HCT116 (cell line): ENCODE data around the gene CAVIN1. TPM values are rescaled to one million over a fixed set of nuclear protein-coding genes. Genes with fewer than 3 reads are reported as not detected.

Source experiments
- ATAC-seq: fragments of 200-7000 bp; cut with Tn5 transposase; 2 replicates; pipeline ENCODE4 v1.9.1; 2020; ENCODE audit warnings: mild to moderate bottlenecking, moderate library complexity
- BruUV-seq: library from RNA; stranded (reverse); fragments of 400-500 nt; replicated peaks from 2 replicates; lab custom pipeline; 2021; lab: Mats Ljungman, UMichigan
- CTCF ChIA-PET: fragments of 300-600 bp; sonication (Branson Sonifier 250); formaldehyde crosslinking; loops from one replicate; lab custom pipeline; 2021; ENCODE audit warnings: antibody characterized with exemption; lab: Charles Lee
- POLR2A ChIA-PET: fragments of 300-600, 350-600 bp; sonication (Branson Sonifier 250); formaldehyde crosslinking; loops from one replicate; lab custom pipeline; 2021; ENCODE audit warnings: antibody characterized with exemption; lab: Charles Lee
- RAD21 ChIA-PET, 2 experiments: fragments of 300-600 bp; sonication (Branson Sonifier 250); formaldehyde crosslinking; loops; one replicate each; lab custom pipeline; 2023; ENCODE audit warnings: low total read pairs in 2 of 2; ENCODE audit not compliant: uncharacterized antibody in 2 of 2, unreplicated experiment in 2 of 2, low non-redundant PET in 1 of 2; lab: Charles Lee
- DNase-seq: peaks from one replicate; pipeline ENCODE4 v3.0.0-alpha.2; 2010; ENCODE audit warnings: low read depth, low spot score
- H2AFZ ChIP-seq: fragments of 200-600 bp; shearing (Covaris generic), sonication (generic); 2 replicates; pipeline ENCODE4 v1.6.1; 2017; ENCODE audit warnings: low read depth, mixed run types, mixed read lengths, antibody characterized with exemption, low read length; ENCODE audit not compliant: poor library complexity, severe bottlenecking
- H3K27ac ChIP-seq: 2 replicates; pipeline ENCODE4 v1.5.1; 2012; ENCODE audit warnings: low read depth, low read length
- H3K27me3 ChIP-seq: fragments of 200-600 bp; sonication (generic); 2 replicates; pipeline ENCODE4 v1.6.1; 2016; ENCODE audit warnings: mixed run types, low read length, mixed read lengths; ENCODE audit not compliant: insufficient read depth
- H3K36me3 ChIP-seq, 2 experiments: fragments of 200-500 bp in 1 of 2; fragments of 200-600 bp in 1 of 2; sonication (Bioruptor generic) in 1 of 2; sonication (generic) in 1 of 2; 2 replicates each; pipeline versions ENCODE4 v1.5.1 to v1.6.1; 2014 to 2016; ENCODE audit warnings: low read length in 2 of 2, inconsistent platforms in 1 of 2, mixed read lengths in 1 of 2, mixed run types in 1 of 2; ENCODE audit not compliant: insufficient read depth in 2 of 2, control insufficient read depth in 1 of 2
- H3K4me1 ChIP-seq, 2 experiments: fragments of 200-600 bp in 1 of 2; sonication (generic) in 1 of 2; 2 replicates each; pipeline versions ENCODE4 v1.5.1 to v1.6.1; 2012 to 2017; ENCODE audit warnings: low read length in 2 of 2, inconsistent platforms in 1 of 2, mild to moderate bottlenecking in 1 of 2, mixed read lengths in 1 of 2, mixed run types in 1 of 2, moderate library complexity in 1 of 2; ENCODE audit not compliant: insufficient read depth in 2 of 2, control insufficient read depth in 1 of 2
- H3K4me2 ChIP-seq: fragments of 200-600 bp; sonication (generic); 2 replicates; pipeline ENCODE4 v1.6.1; 2017; ENCODE audit warnings: mixed run types, low read length, mixed read lengths
- H3K4me3 ChIP-seq, 2 experiments: fragments of 200-600 bp in 1 of 2; sonication (generic) in 1 of 2; replicated peaks in 1 of 2; 2 replicates each; pipeline ENCODE4 v1.5.1; 2011 to 2016; ENCODE audit warnings: low read length in 2 of 2, control low read depth in 1 of 2, low read depth in 1 of 2, mild to moderate bottlenecking in 1 of 2, mixed read lengths in 1 of 2, mixed run types in 1 of 2
- H3K79me2 ChIP-seq: fragments of 200-600 bp; sonication (generic); 2 replicates; pipeline ENCODE4 v1.6.1; 2017; ENCODE audit warnings: mild to moderate bottlenecking, mixed run types, low read length, moderate library complexity, mixed read lengths; ENCODE audit not compliant: insufficient read depth
- H3K9ac ChIP-seq: fragments of 200-600 bp; sonication (generic); 2 replicates; pipeline ENCODE4 v1.6.1; 2016; ENCODE audit warnings: low read length, mixed read lengths
- H3K9me2 ChIP-seq: fragments of 200-600 bp; sonication (generic), shearing (Covaris generic); 2 replicates; pipeline ENCODE4 v1.6.1; 2017; ENCODE audit warnings: mixed run types, mild to moderate bottlenecking, moderate library complexity; ENCODE audit not compliant: insufficient read depth
- H3K9me3 ChIP-seq, 2 experiments: fragments of 200-500 bp in 1 of 2; fragments of 200-600 bp in 1 of 2; sonication (Bioruptor generic) in 1 of 2; sonication (generic) in 1 of 2; 2 replicates each; pipeline ENCODE4 v1.6.1; 2014 to 2017; ENCODE audit warnings: low read length in 2 of 2, mixed read lengths in 2 of 2, inconsistent platforms in 1 of 2, low read depth in 1 of 2, mild to moderate bottlenecking in 1 of 2, mixed run types in 1 of 2, moderate library complexity in 1 of 2; ENCODE audit not compliant: control insufficient read depth in 1 of 2, insufficient read depth in 1 of 2
- H4K20me1 ChIP-seq: fragments of 200-600 bp; sonication (generic), shearing (Covaris generic); 2 replicates; pipeline ENCODE4 v1.6.1; 2017; ENCODE audit warnings: mixed run types, mild to moderate bottlenecking, moderate library complexity; ENCODE audit not compliant: insufficient read depth
- EZH2 ChIP-seq: fragments of 200-600 bp; sonication (generic); IDR thresholded peaks from 2 replicates; pipeline ENCODE4 v1.6.1; 2017; ENCODE audit warnings: antibody characterized with exemption, mixed run types
- FOSL1 ChIP-seq: IDR thresholded peaks from 2 replicates; pipeline ENCODE4 v1.6.1; 2012; ENCODE audit warnings: low read depth
- POLR2AphosphoS5 ChIP-seq: IDR thresholded peaks from 2 replicates; pipeline ENCODE4 v1.6.1; 2011; ENCODE audit warnings: mild to moderate bottlenecking, low read depth, low read length, moderate library complexity
- RAD21 ChIP-seq: IDR thresholded peaks from 2 replicates; pipeline ENCODE4 v1.6.1; 2012; ENCODE audit warnings: low read depth, mild to moderate bottlenecking
- REST ChIP-seq: IDR thresholded peaks from 2 replicates; pipeline ENCODE4 v1.6.1; 2012; ENCODE audit warnings: low read depth
- SRF ChIP-seq: IDR thresholded peaks from 2 replicates; pipeline ENCODE4 v1.6.1; 2012; ENCODE audit warnings: low read depth
- TCF7L2 ChIP-seq: IDR thresholded peaks from 2 replicates; pipeline ENCODE4 v1.7.0; 2011; ENCODE audit warnings: borderline replicate concordance, inconsistent platforms; ENCODE audit not compliant: insufficient read depth, insufficient read length; ENCODE audit errors: extremely low read depth
- ZNF274 ChIP-seq: fragments of 200-500 bp; sonication (Bioruptor generic); IDR thresholded peaks from 2 replicates; pipeline ENCODE4 v1.6.1; 2014; ENCODE audit warnings: mild to moderate bottlenecking, low read depth, low read length, inconsistent platforms
- intact Hi-C: fragments of 100-400 bp; cut with micrococcal nuclease; formaldehyde crosslinking; loops from 2 replicates; pipeline ENCODE4 v1.10.0; 2022
- total RNA-seq: library from RNA; stranded (reverse); gene quantifications from one replicate; pipeline ENCODE4 v1.2.1, GENCODE V29; 2021; ENCODE audit not compliant: unreplicated experiment
- TF ChIP-seq, protein P1 (sequence below): IDR thresholded peaks from 2 replicates; pipeline ENCODE4 v1.6.1; 2011; ENCODE audit warnings: mild to moderate bottlenecking, low read length, moderate library complexity; ENCODE audit not compliant: insufficient replicate concordance; ENCODE audit errors: extremely low read depth
- TF ChIP-seq, protein P2 (sequence below), 3 experiments: fragments of 200-600 bp in 1 of 3; sonication (generic) in 1 of 3; IDR thresholded peaks in 2 of 3; conservative IDR thresholded peaks in 1 of 3; 2 replicates each; pipeline ENCODE4 v1.5.1; 2012 to 2017; ENCODE audit warnings: low read depth in 2 of 3, low read length in 2 of 3, antibody characterized with exemption in 1 of 3, borderline replicate concordance in 1 of 3, control low read depth in 1 of 3, mild to moderate bottlenecking in 1 of 3, mixed read lengths in 1 of 3, mixed run types in 1 of 3, moderate library complexity in 1 of 3; ENCODE audit not compliant: insufficient read depth in 1 of 3
- TF ChIP-seq, protein P3 (sequence below): IDR thresholded peaks from 2 replicates; pipeline ENCODE4 v1.6.1; 2012
- TF ChIP-seq, protein P4 (sequence below): IDR thresholded peaks from 2 replicates; pipeline ENCODE4 v1.6.1; 2012

CAVIN1 gene
- total RNA-seq, 1 experiment from 2014 or later: 79.7 TPM

- Histone ChIP-seq H3K27me3 (no peaks in the 10 kb centered on the region), H3K27ac (no peak overlapping the region), H3K9ac (no peak overlapping the region), H3K4me2 (no peak overlapping the region), H3K4me3 (no peak overlapping the region), H4K20me1 (no peaks in the 10 kb centered on the region), H3K4me1 (peaks cover 2 to 32% of the 10 kb centered on the region in 2 experiments), H3K79me2 (peaks cover 4% of the 10 kb centered on the region; the same call in 1 of the 2 replicates), H3K9me2 (no peaks in the 10 kb centered on the region), H3K9me3 (no peaks in the 10 kb centered on the region), H3K36me3 (peaks cover 3 to 6% of the 10 kb centered on the region in 2 experiments; a peak in 2 of 4 replicates), H2AFZ (no peak overlapping the region)
- no TSS peak for BruUV-seq
- intact Hi-C loops: no loop called here
- ATAC-seq: no peak
- ChIA-PET POLR2A (interaction anchor here (1.2 kb wide), 1 partner anchor 10 kb away, joined by 5 read pairs; the partner anchor contains the start of gene STAT3), RAD21 (no interaction called here), CTCF (interaction anchor here (1.0 to 1.3 kb wide), 2 partner anchors 75 to 177 kb away, joined by 3 read pairs; no protein-coding TSS in a partner anchor)
- no peak for DNase-seq
- TF ChIP-seq EZH2 (no peak), FOSL1 (no peak), POLR2AphosphoS5 (no peak), ZNF274 (no peak), SRF (no peak), RAD21 (no peak), REST (no peak), TCF7L2 (no peak)
- TF ChIP-seq, protein P1, sequence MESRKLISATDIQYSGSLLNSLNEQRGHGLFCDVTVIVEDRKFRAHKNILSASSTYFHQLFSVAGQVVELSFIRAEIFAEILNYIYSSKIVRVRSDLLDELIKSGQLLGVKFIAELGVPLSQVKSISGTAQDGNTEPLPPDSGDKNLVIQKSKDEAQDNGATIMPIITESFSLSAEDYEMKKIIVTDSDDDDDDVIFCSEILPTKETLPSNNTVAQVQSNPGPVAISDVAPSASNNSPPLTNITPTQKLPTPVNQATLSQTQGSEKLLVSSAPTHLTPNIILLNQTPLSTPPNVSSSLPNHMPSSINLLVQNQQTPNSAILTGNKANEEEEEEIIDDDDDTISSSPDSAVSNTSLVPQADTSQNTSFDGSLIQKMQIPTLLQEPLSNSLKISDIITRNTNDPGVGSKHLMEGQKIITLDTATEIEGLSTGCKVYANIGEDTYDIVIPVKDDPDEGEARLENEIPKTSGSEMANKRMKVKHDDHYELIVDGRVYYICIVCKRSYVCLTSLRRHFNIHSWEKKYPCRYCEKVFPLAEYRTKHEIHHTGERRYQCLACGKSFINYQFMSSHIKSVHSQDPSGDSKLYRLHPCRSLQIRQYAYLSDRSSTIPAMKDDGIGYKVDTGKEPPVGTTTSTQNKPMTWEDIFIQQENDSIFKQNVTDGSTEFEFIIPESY: no peak
- TF ChIP-seq, protein P2, sequence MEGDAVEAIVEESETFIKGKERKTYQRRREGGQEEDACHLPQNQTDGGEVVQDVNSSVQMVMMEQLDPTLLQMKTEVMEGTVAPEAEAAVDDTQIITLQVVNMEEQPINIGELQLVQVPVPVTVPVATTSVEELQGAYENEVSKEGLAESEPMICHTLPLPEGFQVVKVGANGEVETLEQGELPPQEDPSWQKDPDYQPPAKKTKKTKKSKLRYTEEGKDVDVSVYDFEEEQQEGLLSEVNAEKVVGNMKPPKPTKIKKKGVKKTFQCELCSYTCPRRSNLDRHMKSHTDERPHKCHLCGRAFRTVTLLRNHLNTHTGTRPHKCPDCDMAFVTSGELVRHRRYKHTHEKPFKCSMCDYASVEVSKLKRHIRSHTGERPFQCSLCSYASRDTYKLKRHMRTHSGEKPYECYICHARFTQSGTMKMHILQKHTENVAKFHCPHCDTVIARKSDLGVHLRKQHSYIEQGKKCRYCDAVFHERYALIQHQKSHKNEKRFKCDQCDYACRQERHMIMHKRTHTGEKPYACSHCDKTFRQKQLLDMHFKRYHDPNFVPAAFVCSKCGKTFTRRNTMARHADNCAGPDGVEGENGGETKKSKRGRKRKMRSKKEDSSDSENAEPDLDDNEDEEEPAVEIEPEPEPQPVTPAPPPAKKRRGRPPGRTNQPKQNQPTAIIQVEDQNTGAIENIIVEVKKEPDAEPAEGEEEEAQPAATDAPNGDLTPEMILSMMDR (IDR thresholded peaks at IDR 0.05 in 2 of 3, conservative IDR thresholded peaks at IDR 0.05 in 1 of 3; ENCODE audit: borderline replicate concordance in 1 of 3, insufficient read depth in 1 of 3, low read depth in 2 of 3, low read length in 2 of 3): no peak
- TF ChIP-seq, protein P3, sequence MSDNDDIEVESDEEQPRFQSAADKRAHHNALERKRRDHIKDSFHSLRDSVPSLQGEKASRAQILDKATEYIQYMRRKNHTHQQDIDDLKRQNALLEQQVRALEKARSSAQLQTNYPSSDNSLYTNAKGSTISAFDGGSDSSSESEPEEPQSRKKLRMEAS: no peak
- TF ChIP-seq, protein P4, sequence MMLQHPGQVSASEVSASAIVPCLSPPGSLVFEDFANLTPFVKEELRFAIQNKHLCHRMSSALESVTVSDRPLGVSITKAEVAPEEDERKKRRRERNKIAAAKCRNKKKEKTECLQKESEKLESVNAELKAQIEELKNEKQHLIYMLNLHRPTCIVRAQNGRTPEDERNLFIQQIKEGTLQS: no peak
Observed at GRCh38 chr17:42399121-42399520, 23.9 kb downstream of the CAVIN1 start.
